IMR-90 (cell line): Measurements from ENCODE around the gene MORC1. TPM values are rescaled to one million over a fixed set of nuclear protein-coding genes. Genes with fewer than 3 reads are reported as not detected.

Source experiments
- ATAC-seq: fragments of 200-7000 bp; cut with Tn5 transposase; 2 replicates; pipeline ENCODE4 v1.9.1; 2020; ENCODE audit warnings: low read depth, mild to moderate bottlenecking, moderate library complexity
- BruUV-seq: library from RNA; stranded (reverse); fragments of 400-500 nt; replicated peaks from 2 replicates; lab custom pipeline; 2021; lab: Mats Ljungman, UMichigan
- CTCF ChIA-PET: fragments of 300-600 bp; formaldehyde crosslinking; extraction: SDS; loops from one replicate; lab custom pipeline; 2021; ENCODE audit warnings: antibody characterized with exemption; lab: Yijun Ruan, JAX
- POLR2A ChIA-PET: fragments of 300-600 bp; sonication (Branson Sonifier 250); formaldehyde crosslinking; loops from one replicate; lab custom pipeline; 2022; ENCODE audit warnings: antibody characterized with exemption; ENCODE audit not compliant: unreplicated experiment; lab: Charles Lee
- DNase-seq: peaks from one replicate; pipeline ENCODE4 v3.0.0; 2013
- H2AFZ ChIP-seq: replicated peaks from 2 replicates; pipeline ENCODE3; 2013; ENCODE audit warnings: low read length, mild to moderate bottlenecking; ENCODE audit not compliant: poor library complexity
- H2AK5ac ChIP-seq: 2 replicates; pipeline ENCODE4 v1.6.1; 2013; ENCODE audit warnings: low read depth, low read length, inconsistent platforms
- H2AK9ac ChIP-seq: replicated peaks from 2 replicates; pipeline ENCODE3; 2013; ENCODE audit warnings: mild to moderate bottlenecking, low read depth, low read length, moderate library complexity; ENCODE audit not compliant: poor library complexity
- H2BK120ac ChIP-seq: 2 replicates; pipeline ENCODE4 v1.6.1; 2013; ENCODE audit warnings: low read depth, low read length, inconsistent platforms
- H2BK15ac ChIP-seq: 3 replicates; pipeline ENCODE4 v1.6.1; 2013; ENCODE audit warnings: low read depth, low read length, inconsistent platforms
- H2BK20ac ChIP-seq: 2 replicates; pipeline ENCODE4 v1.6.1; 2013; ENCODE audit warnings: low read depth, mild to moderate bottlenecking, inconsistent platforms, low read length, moderate library complexity
- H2BK5ac ChIP-seq: 2 replicates; pipeline ENCODE4 v1.6.1; 2013; ENCODE audit warnings: mild to moderate bottlenecking, low read depth, low read length, inconsistent platforms; ENCODE audit not compliant: poor library complexity, severe bottlenecking
- H3K14ac ChIP-seq: replicated peaks from 2 replicates; pipeline ENCODE4 v1.6.1; 2013; ENCODE audit warnings: low read depth, low read length, inconsistent platforms
- H3K18ac ChIP-seq: 2 replicates; pipeline ENCODE4 v1.6.1; 2013; ENCODE audit warnings: low read depth, low read length, control low read depth
- H3K23ac ChIP-seq: 2 replicates; pipeline ENCODE4 v1.6.1; 2013; ENCODE audit warnings: low read depth, low read length, inconsistent platforms
- H3K27ac ChIP-seq: 2 replicates; pipeline ENCODE4 v1.5.1; 2013; ENCODE audit warnings: mild to moderate bottlenecking, control low read depth, low read length; ENCODE audit not compliant: insufficient read depth
- H3K27me3 ChIP-seq: 2 replicates; pipeline ENCODE4 v1.6.1; 2013; ENCODE audit warnings: low read length; ENCODE audit not compliant: control insufficient read depth, insufficient read depth
- H3K36me3 ChIP-seq: 2 replicates; pipeline ENCODE4 v1.6.1; 2013; ENCODE audit warnings: low read length, mixed read lengths; ENCODE audit not compliant: control insufficient read depth, insufficient read depth
- H3K4ac ChIP-seq: 2 replicates; pipeline ENCODE4 v1.6.1; 2013; ENCODE audit warnings: low read depth, low read length, inconsistent platforms
- H3K4me1 ChIP-seq: 2 replicates; pipeline ENCODE4 v1.6.1; 2013; ENCODE audit warnings: low read length, mixed read lengths; ENCODE audit not compliant: control insufficient read depth, insufficient read depth
- H3K4me2 ChIP-seq: 2 replicates; pipeline ENCODE4 v1.6.1; 2013; ENCODE audit warnings: low read depth, mild to moderate bottlenecking, control low read depth, low read length, moderate library complexity
- H3K4me3 ChIP-seq: 2 replicates; pipeline ENCODE4 v1.5.1; 2013; ENCODE audit warnings: low read depth, mild to moderate bottlenecking, control low read depth, low read length, moderate library complexity; ENCODE audit not compliant: insufficient read depth
- H3K56ac ChIP-seq: 2 replicates; pipeline ENCODE4 v1.6.1; 2013; ENCODE audit warnings: low read length, inconsistent platforms; ENCODE audit not compliant: insufficient read depth; ENCODE audit errors: extremely low read depth
- H3K79me1 ChIP-seq, 2 experiments: 2 replicates each; pipeline ENCODE4 v1.6.1; 2013; ENCODE audit warnings: low read length in 2 of 2, inconsistent platforms in 1 of 2, low read depth in 1 of 2
- H3K9ac ChIP-seq: 2 replicates; pipeline ENCODE4 v1.6.1; 2013; ENCODE audit warnings: low read depth, low read length, control low read depth
- H3K9me1 ChIP-seq: 2 replicates; pipeline ENCODE4 v1.6.1; 2013; ENCODE audit warnings: low read length, inconsistent platforms; ENCODE audit not compliant: insufficient read depth
- H3K9me3 ChIP-seq: 2 replicates; pipeline ENCODE4 v1.6.1; 2013; ENCODE audit warnings: low read length; ENCODE audit not compliant: control insufficient read depth, insufficient read depth
- H4K20me1 ChIP-seq: 2 replicates; pipeline ENCODE4 v1.6.1; 2013; ENCODE audit warnings: low read length, inconsistent platforms; ENCODE audit not compliant: insufficient read depth
- H4K5ac ChIP-seq: 2 replicates; pipeline ENCODE4 v1.6.1; 2013; ENCODE audit warnings: mild to moderate bottlenecking, low read depth, low read length, control low read depth
- H4K8ac ChIP-seq, 2 experiments: 2 replicates each; pipeline ENCODE4 v1.6.1; 2013; ENCODE audit warnings: low read depth in 2 of 2, low read length in 2 of 2, control low read depth in 1 of 2, inconsistent platforms in 1 of 2
- H4K91ac ChIP-seq: 2 replicates; pipeline ENCODE4 v1.6.1; 2013; ENCODE audit warnings: low read depth, low read length, inconsistent platforms; ENCODE audit not compliant: insufficient read depth
- FOS ChIP-seq: fragments of 150-350 bp; IDR thresholded peaks from 2 replicates; pipeline ENCODE4 v1.6.1; 2016; ENCODE audit warnings: low read depth, low read length
- MXI1 ChIP-seq: IDR thresholded peaks from 2 replicates; pipeline ENCODE4 v1.6.1; 2012; ENCODE audit warnings: low read depth, mild to moderate bottlenecking, low read length, moderate library complexity, borderline replicate concordance
- RAD21 ChIP-seq: IDR thresholded peaks from 2 replicates; pipeline ENCODE4 v1.6.1; 2012; ENCODE audit warnings: low read length, improper control_type of control experiment
- RCOR1 ChIP-seq: IDR thresholded peaks from 2 replicates; pipeline ENCODE4 v1.6.1; 2012; ENCODE audit warnings: mild to moderate bottlenecking, low read length, improper control_type of control experiment; ENCODE audit not compliant: insufficient replicate concordance
- SMC3 ChIP-seq: fragments of 150-350 bp; IDR thresholded peaks from 2 replicates; pipeline ENCODE4 v1.6.1; 2016; ENCODE audit warnings: low read depth, mild to moderate bottlenecking, antibody characterized with exemption, low read length, moderate library complexity
- WGBS, 2 experiments: methylation state at CpG; one replicate each; pipeline versions ENCODE4 v1.1.5 to v1.1.7; 2013; ENCODE audit warnings: missing lambda C conversion rate in 2 of 2; ENCODE audit not compliant: insufficient read length in 1 of 2; ENCODE audit errors: extremely low coverage in 2 of 2; 5-methylcytosine and 5-hydroxymethylcytosine counted together
- dilution Hi-C: fragments of 300-500 bp; cut with HindIII; formaldehyde crosslinking; loops from one replicate; pipeline ENCODE4 v1.14.3; 2018; ENCODE audit warnings: low sequenced_read_pairs; ENCODE audit not compliant: unreplicated experiment
- in situ Hi-C: fragments of 300-500 bp; cut with MboI; formaldehyde crosslinking; loops from 3 replicates; pipeline ENCODE4 v1.14.3; 2019; ENCODE audit warnings: low sequenced_read_pairs, inconsistent platforms, mixed read lengths
- intact Hi-C: fragments of 100-400 bp; cut with micrococcal nuclease; formaldehyde crosslinking; loops from 2 replicates; pipeline ENCODE4 v1.10.0; 2022
- polyA plus RNA-seq, 3 experiments: library from polyadenylated mRNA; depleted of rRNA; stranded (reverse); fragments of >200 nt; gene quantifications; 2 replicates each; pipeline ENCODE4 v1.2.3, GENCODE V29; 2012; ENCODE audit warnings: low replicate concordance in 1 of 3
- total RNA-seq: library from RNA; depleted of rRNA; stranded (reverse); fragments of >200 nt; gene quantifications from 2 replicates; pipeline ENCODE4 v1.2.3, GENCODE V29; 2012
- TF ChIP-seq, protein P1 (sequence below): conservative IDR thresholded peaks from 2 replicates; pipeline ENCODE4 v1.5.1; 2012; ENCODE audit warnings: mild to moderate bottlenecking, low read depth, low read length, improper control_type of control experiment
- TF ChIP-seq, protein P2 (sequence below): fragments of 150-350 bp; IDR thresholded peaks from 2 replicates; pipeline ENCODE4 v1.6.1; 2017; ENCODE audit warnings: mild to moderate bottlenecking, antibody characterized with exemption, low read length, low read depth
- TF ChIP-seq, protein P3 (sequence below): fragments of 150-350 bp; IDR thresholded peaks from 2 replicates; pipeline ENCODE4 v1.6.1; 2016; ENCODE audit warnings: low read depth, mild to moderate bottlenecking, low read length, moderate library complexity, borderline replicate concordance

Gene MORC1
- total and polyA plus RNA-seq, 2 of the 4 experiments (the other 2 are of a cell fraction), result not detected

DNA sequence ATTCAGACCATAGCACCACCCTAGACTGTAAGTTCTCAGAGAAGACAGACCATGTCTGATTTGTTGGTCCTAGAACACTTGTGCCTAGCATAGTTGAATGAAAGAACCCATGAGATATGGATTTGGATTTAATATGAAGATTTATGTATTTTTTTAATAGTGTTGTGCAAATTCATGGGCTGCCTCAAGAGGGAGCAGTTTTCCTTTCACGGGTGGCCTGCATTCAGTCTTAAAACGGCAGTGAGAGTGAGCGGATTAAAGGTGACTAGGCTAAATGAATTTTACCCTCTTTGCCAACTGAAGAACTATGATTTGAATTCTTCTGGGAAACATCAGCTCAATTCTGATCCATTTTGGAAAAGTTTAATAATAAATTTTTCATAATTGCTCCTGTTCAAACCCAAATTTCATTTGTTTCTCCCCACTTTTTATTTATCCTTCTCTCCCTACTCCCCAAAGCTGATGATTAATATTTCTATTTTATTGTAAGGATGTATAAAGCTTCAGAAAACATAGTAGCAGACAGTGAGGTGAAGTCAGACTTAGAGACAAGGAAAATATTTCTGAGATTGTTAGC is 67.3 kb downstream of the MORC1 start:
- 0 out of 2 replicates have a peak, but pooled peaks have one; percentile 35 for ATAC-seq
- no peak overlapping the region for H3K56ac ChIP-seq
- intact Hi-C loops (no loop called here), in situ Hi-C loops (no loop called here), dilution Hi-C loops (no loop called here)
- H4K8ac ChIP-seq, result no peak overlapping the region
- ChIA-PET CTCF (interaction anchor here (0.8 kb wide), 1 partner anchor 9 kb away, joined by 3 read pairs; no protein-coding TSS in a partner anchor), POLR2A (no interaction called here)
- H2BK15ac ChIP-seq, result no peak overlapping the region
- no TSS peak for BruUV-seq
- no peak overlapping the region for H3K27ac ChIP-seq
- H3K9ac ChIP-seq, result no peak overlapping the region
- no peak overlapping the region for H3K4me2 ChIP-seq
- H4K91ac ChIP-seq, result no peak overlapping the region
- no peak overlapping the region for H2AK5ac ChIP-seq
- H3K36me3 ChIP-seq, result no peaks in the 10 kb centered on the region
- H2BK120ac ChIP-seq, result no peak overlapping the region
- no peaks in the 10 kb centered on the region for H3K9me3 ChIP-seq
- no peaks in the 10 kb centered on the region for H3K27me3 ChIP-seq
- H3K23ac ChIP-seq, result no peak overlapping the region
- H2AK9ac ChIP-seq, result no peak overlapping the region
- no peak overlapping the region for H3K4me3 ChIP-seq
- no peak overlapping the region for H2BK5ac ChIP-seq
- no peak overlapping the region for H2AFZ ChIP-seq
- H3K4ac ChIP-seq, result no peak overlapping the region
- TF ChIP-seq RCOR1 (no peak), SMC3 (no peak), FOS (no peak), RAD21 (peak; percentile 22; the same call in 1 of the 2 replicates), MXI1 (no peak)
- TF ChIP-seq, protein P1, sequence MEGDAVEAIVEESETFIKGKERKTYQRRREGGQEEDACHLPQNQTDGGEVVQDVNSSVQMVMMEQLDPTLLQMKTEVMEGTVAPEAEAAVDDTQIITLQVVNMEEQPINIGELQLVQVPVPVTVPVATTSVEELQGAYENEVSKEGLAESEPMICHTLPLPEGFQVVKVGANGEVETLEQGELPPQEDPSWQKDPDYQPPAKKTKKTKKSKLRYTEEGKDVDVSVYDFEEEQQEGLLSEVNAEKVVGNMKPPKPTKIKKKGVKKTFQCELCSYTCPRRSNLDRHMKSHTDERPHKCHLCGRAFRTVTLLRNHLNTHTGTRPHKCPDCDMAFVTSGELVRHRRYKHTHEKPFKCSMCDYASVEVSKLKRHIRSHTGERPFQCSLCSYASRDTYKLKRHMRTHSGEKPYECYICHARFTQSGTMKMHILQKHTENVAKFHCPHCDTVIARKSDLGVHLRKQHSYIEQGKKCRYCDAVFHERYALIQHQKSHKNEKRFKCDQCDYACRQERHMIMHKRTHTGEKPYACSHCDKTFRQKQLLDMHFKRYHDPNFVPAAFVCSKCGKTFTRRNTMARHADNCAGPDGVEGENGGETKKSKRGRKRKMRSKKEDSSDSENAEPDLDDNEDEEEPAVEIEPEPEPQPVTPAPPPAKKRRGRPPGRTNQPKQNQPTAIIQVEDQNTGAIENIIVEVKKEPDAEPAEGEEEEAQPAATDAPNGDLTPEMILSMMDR, result peak; percentile 55
- TF ChIP-seq, protein P2, sequence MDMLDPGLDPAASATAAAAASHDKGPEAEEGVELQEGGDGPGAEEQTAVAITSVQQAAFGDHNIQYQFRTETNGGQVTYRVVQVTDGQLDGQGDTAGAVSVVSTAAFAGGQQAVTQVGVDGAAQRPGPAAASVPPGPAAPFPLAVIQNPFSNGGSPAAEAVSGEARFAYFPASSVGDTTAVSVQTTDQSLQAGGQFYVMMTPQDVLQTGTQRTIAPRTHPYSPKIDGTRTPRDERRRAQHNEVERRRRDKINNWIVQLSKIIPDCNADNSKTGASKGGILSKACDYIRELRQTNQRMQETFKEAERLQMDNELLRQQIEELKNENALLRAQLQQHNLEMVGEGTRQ, result no peak
- TF ChIP-seq, protein P3, sequence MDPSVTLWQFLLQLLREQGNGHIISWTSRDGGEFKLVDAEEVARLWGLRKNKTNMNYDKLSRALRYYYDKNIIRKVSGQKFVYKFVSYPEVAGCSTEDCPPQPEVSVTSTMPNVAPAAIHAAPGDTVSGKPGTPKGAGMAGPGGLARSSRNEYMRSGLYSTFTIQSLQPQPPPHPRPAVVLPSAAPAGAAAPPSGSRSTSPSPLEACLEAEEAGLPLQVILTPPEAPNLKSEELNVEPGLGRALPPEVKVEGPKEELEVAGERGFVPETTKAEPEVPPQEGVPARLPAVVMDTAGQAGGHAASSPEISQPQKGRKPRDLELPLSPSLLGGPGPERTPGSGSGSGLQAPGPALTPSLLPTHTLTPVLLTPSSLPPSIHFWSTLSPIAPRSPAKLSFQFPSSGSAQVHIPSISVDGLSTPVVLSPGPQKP, result no peak
- H3K18ac ChIP-seq, result no peak overlapping the region
- no peaks in the 10 kb centered on the region for H3K4me1 ChIP-seq
- peak; percentile 19 for DNase-seq
- no CpG with 5 or more reads among the region's 3 CpGs for WGBS, 2 experiments
- no peaks in the 10 kb centered on the region for H3K79me1 ChIP-seq
- no peaks in the 10 kb centered on the region for H4K20me1 ChIP-seq
- H4K5ac ChIP-seq, result no peak overlapping the region
- no peaks in the 10 kb centered on the region for H3K9me1 ChIP-seq
- no peak overlapping the region for H3K14ac ChIP-seq
- no peak overlapping the region for H2BK20ac ChIP-seq
